ENCODE data around the gene LCN9.
"Not testable (repeated sequence)": the region's sequence is repeated elsewhere in the genome, so short reads cannot be mapped to it uniquely, and the experiment has no call there.

DNA sequence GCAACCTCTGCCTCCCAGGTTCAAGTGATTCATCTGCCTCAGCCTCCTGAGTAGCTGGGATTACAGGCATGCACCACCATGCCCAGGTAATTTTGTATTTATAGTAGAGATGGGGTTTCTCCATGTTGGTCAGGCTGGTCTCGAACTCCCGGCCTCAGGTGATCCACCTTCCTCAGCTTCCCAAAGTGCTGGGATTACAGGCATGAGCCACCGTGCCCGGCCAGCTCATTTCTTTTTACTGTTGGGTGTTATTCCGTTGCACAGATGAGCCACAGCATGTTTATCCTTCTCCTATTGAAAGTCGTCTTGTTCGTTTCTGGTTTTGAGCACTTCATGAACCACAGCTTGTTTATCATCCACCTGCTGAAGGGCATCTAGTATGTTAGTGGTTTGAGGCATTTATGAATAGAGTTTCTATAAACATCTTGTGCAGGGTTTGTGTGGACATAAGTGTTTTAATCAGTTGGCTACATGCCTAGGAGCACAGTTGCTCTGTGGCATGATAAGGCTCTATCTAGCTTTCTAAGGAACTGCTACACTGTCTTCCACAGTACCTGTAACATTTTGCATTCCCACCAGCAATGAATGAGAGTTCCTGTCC lies 26.1 kb upstream of the LCN9 start:
- TF ChIP-seq, protein P1, sequence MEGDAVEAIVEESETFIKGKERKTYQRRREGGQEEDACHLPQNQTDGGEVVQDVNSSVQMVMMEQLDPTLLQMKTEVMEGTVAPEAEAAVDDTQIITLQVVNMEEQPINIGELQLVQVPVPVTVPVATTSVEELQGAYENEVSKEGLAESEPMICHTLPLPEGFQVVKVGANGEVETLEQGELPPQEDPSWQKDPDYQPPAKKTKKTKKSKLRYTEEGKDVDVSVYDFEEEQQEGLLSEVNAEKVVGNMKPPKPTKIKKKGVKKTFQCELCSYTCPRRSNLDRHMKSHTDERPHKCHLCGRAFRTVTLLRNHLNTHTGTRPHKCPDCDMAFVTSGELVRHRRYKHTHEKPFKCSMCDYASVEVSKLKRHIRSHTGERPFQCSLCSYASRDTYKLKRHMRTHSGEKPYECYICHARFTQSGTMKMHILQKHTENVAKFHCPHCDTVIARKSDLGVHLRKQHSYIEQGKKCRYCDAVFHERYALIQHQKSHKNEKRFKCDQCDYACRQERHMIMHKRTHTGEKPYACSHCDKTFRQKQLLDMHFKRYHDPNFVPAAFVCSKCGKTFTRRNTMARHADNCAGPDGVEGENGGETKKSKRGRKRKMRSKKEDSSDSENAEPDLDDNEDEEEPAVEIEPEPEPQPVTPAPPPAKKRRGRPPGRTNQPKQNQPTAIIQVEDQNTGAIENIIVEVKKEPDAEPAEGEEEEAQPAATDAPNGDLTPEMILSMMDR (IDR thresholded peaks at IDR 0.05), result not testable (repeated sequence)
- TF ChIP-seq EZH2 (IDR thresholded peaks at IDR 0.05), result not testable (repeated sequence)

Measured in neural progenitor cell (in vitro differentiated cells).